HG03432 (cell line): ENCODE data around the gene EEF1AKMT3.

Source experiments
- ATAC-seq: cut with Tn5 transposase; IDR thresholded peaks from one replicate; pipeline ENCODE4 v1.9.1; 2021; ENCODE audit warnings: mild to moderate bottlenecking, moderate library complexity; ENCODE audit not compliant: unreplicated experiment

Gene EEF1AKMT3

GRCh38 chr12:57782243-57782607 lies 9.8 kb downstream of the EEF1AKMT3 start:
- ATAC-seq = peak; percentile 2

GRCh38 chr12:57782608-57783465 lies 10.4 kb downstream of the EEF1AKMT3 start, which contains the start of gene TSFM:
TSFM (plus strand) TSS chr12:57782787; CDS start chr12:57782802, 15 bp downstream.
- ATAC-seq = peak; percentile 89

- peak; percentile 7 for ATAC-seq
Measured at GRCh38 chr12:57783466-57783801, 11.0 kb downstream of the EEF1AKMT3 start.

- no peak for ATAC-seq
Measured at GRCh38 chr12:57783861-57784260, 11.4 kb downstream of the EEF1AKMT3 start.

GRCh38 chr12:57793920-57794319 lies 21.5 kb downstream of the EEF1AKMT3 start:
- no peak for ATAC-seq

- ATAC-seq = no peak
Measured at GRCh38 chr12:57795354-57795753, 22.9 kb downstream of the EEF1AKMT3 start.

GRCh38 chr12:57796996-57797395 lies 24.6 kb downstream of the EEF1AKMT3 start:
- ATAC-seq = no peak

- ATAC-seq = no peak
Measured at GRCh38 chr12:57797933-57798332, 25.5 kb downstream of the EEF1AKMT3 start.

GRCh38 chr12:57800965-57801364 lies 28.6 kb downstream of the EEF1AKMT3 start:
- no peak for ATAC-seq

GRCh38 chr12:57802607-57803006 lies 30.2 kb downstream of the EEF1AKMT3 start:
- no peak for ATAC-seq

GRCh38 chr12:57803319-57803893 lies 31.0 kb downstream of the EEF1AKMT3 start:
- peak; percentile 50 for ATAC-seq

- no peak for ATAC-seq
Measured at GRCh38 chr12:57806677-57807076, 34.3 kb downstream of the EEF1AKMT3 start.

- no peak for ATAC-seq
Measured at GRCh38 chr12:57807285-57807684, 34.9 kb downstream of the EEF1AKMT3 start.

GRCh38 chr12:57808351-57808750 lies 35.9 kb downstream of the EEF1AKMT3 start:
- no peak for ATAC-seq

GRCh38 chr12:57809425-57809824 lies 37.0 kb downstream of the EEF1AKMT3 start:
- no peak for ATAC-seq

GRCh38 chr12:57810450-57810849 lies 38.0 kb downstream of the EEF1AKMT3 start:
- ATAC-seq = no peak

- ATAC-seq = no peak
Measured at GRCh38 chr12:57811028-57811755, 38.8 kb downstream of the EEF1AKMT3 start.

GRCh38 chr12:57813111-57813970 lies 40.9 kb downstream of the EEF1AKMT3 start:
- no peak for ATAC-seq

- no peak for ATAC-seq
Measured at GRCh38 chr12:57813971-57814772, 41.8 kb downstream of the EEF1AKMT3 start.
